GM12878 (cell line): ENCODE data around the gene BARHL1. TPM values are rescaled to one million over a fixed set of nuclear protein-coding genes. Genes with fewer than 3 reads are reported as not detected.

ENCODE experiments used
- ATAC-seq: fragments of 200-7000 bp; cut with Tn5 transposase; 3 replicates; pipeline ENCODE4 v1.9.1; 2020; ENCODE audit warnings: mild to moderate bottlenecking, moderate library complexity
- BruUV-seq: library from RNA; stranded (reverse); fragments of 400-500 nt; replicated peaks from 2 replicates; lab custom pipeline; 2021; lab: Mats Ljungman, UMichigan
- CTCF ChIA-PET: fragments of 300-600 bp; sonication (Branson Sonifier 250); formaldehyde crosslinking; extraction: SDS; loops from one replicate; lab custom pipeline; 2021; ENCODE audit warnings: inconsistent platforms; lab: Yijun Ruan, JAX
- POLR2A ChIA-PET: fragments of 350-600 bp; formaldehyde crosslinking; extraction: SDS; loops from one replicate; lab custom pipeline; 2021; ENCODE audit warnings: inconsistent platforms; lab: Charles Lee
- RAD21 ChIA-PET: fragments of 300-600 bp; sonication (Branson Sonifier 250); formaldehyde crosslinking; loops from one replicate; lab custom pipeline; 2023; ENCODE audit warnings: antibody characterized with exemption; ENCODE audit not compliant: unreplicated experiment; lab: Charles Lee
- SMC1A ChIA-PET: fragments of 300-600 bp; sonication (Branson Sonifier 250); formaldehyde crosslinking; loops from one replicate; lab custom pipeline; 2023; ENCODE audit not compliant: unreplicated experiment, uncharacterized antibody; lab: Charles Lee
- DNase-seq: peaks from one replicate; pipeline ENCODE4 v3.0.0-alpha.2; 2011; ENCODE audit warnings: low read depth, low spot score
- FAIRE-seq: peaks from 3 replicates; lab custom pipeline; 2011; peaks lifted over from hg19 to GRCh38; lab: Jason Lieb, UNC
- H2AFZ ChIP-seq: 2 replicates; pipeline ENCODE4 v1.6.0; 2011; ENCODE audit warnings: low read depth, low read length, control low read depth; ENCODE audit not compliant: control insufficient read depth
- H3K27ac ChIP-seq: 2 replicates; pipeline ENCODE4 v1.5.1; 2011; ENCODE audit warnings: control low read depth; ENCODE audit not compliant: control insufficient read depth, insufficient read depth
- H3K27me3 ChIP-seq, 2 experiments: replicated peaks in 1 of 2; 2 replicates each; pipeline versions ENCODE4 v1.6.0 to v1.6.1; 2011; ENCODE audit warnings: low read length in 1 of 2; ENCODE audit not compliant: control insufficient read depth in 2 of 2, insufficient read depth in 2 of 2
- H3K36me3 ChIP-seq, 2 experiments: 2 replicates each; pipeline ENCODE4 v1.5.1; 2011; ENCODE audit warnings: low read length in 1 of 2; ENCODE audit not compliant: control insufficient read depth in 2 of 2, insufficient read depth in 2 of 2
- H3K4me1 ChIP-seq: 2 replicates; pipeline ENCODE4 v1.6.1; 2011; ENCODE audit warnings: mild to moderate bottlenecking, low read length, moderate library complexity, mixed read lengths; ENCODE audit not compliant: control insufficient read depth, insufficient read depth
- H3K4me2 ChIP-seq: 2 replicates; pipeline ENCODE4 v1.6.0; 2011; ENCODE audit warnings: control low read depth; ENCODE audit not compliant: control insufficient read depth, insufficient read depth
- H3K4me3 ChIP-seq: fragments of 200-600 bp; sonication (generic); 2 replicates; pipeline ENCODE4 v1.5.1; 2016
- H3K79me2 ChIP-seq: 2 replicates; pipeline ENCODE4 v1.6.0; 2011; ENCODE audit warnings: low read length; ENCODE audit not compliant: control insufficient read depth, insufficient read depth
- H3K9ac ChIP-seq: 2 replicates; pipeline ENCODE4 v1.8.0; 2011; ENCODE audit warnings: low read length, control low read depth, mixed read lengths; ENCODE audit not compliant: control insufficient read depth, insufficient read depth
- H3K9me3 ChIP-seq: replicated peaks from 3 replicates; pipeline ENCODE4 v1.5.1; 2011; ENCODE audit warnings: mild to moderate bottlenecking, low read length; ENCODE audit not compliant: control insufficient read depth, insufficient read depth
- H4K20me1 ChIP-seq: 2 replicates; pipeline ENCODE4 v1.6.0; 2011; ENCODE audit not compliant: control insufficient read depth, insufficient read depth
- BCL11A ChIP-seq: IDR thresholded peaks from 2 replicates; pipeline ENCODE4 v1.6.1; 2011; ENCODE audit warnings: low read depth, low read length
- ESRRA ChIP-seq: IDR thresholded peaks from 2 replicates; pipeline ENCODE4 v1.6.1; 2012; ENCODE audit warnings: mild to moderate bottlenecking, low read length, improper control_type of control experiment
- ETV6 ChIP-seq, 2 experiments: fragments of 450-650 bp in 1 of 2; IDR thresholded peaks in 1 of 2; conservative IDR thresholded peaks in 1 of 2; 2 replicates each; pipeline ENCODE4 v1.6.1; 2014; ENCODE audit warnings: antibody characterized with exemption in 1 of 2, borderline replicate concordance in 1 of 2, low read depth in 1 of 2, mild to moderate bottlenecking in 1 of 2, moderate library complexity in 1 of 2
- GATAD2B ChIP-seq: fragments of 450-650 bp; conservative IDR thresholded peaks from 2 replicates; pipeline ENCODE4 v1.6.1; 2017; ENCODE audit warnings: low read depth, mild to moderate bottlenecking, moderate library complexity
- IKZF1 ChIP-seq: fragments of 450-650 bp; conservative IDR thresholded peaks from 2 replicates; pipeline ENCODE4 v1.6.1; 2017; ENCODE audit warnings: antibody characterized with exemption, mild to moderate bottlenecking
- IRF4 ChIP-seq: IDR thresholded peaks from 2 replicates; pipeline ENCODE4 v1.6.1; 2011; ENCODE audit warnings: low read depth, low read length
- MTA3 ChIP-seq: IDR thresholded peaks from 2 replicates; pipeline ENCODE4 v1.6.1; 2012; ENCODE audit warnings: low read length, inconsistent platforms, borderline replicate concordance
- MXI1 ChIP-seq: fragments of 150-350 bp; IDR thresholded peaks from 2 replicates; pipeline ENCODE4 v1.6.1; 2011; ENCODE audit warnings: low read depth, mild to moderate bottlenecking, inconsistent platforms, low read length, improper control_type of control experiment
- NR2C1 ChIP-seq: fragments of 450-650 bp; IDR thresholded peaks from 2 replicates; pipeline ENCODE4 v1.6.1; 2017; ENCODE audit warnings: antibody characterized with exemption, mild to moderate bottlenecking, moderate library complexity
- POU2F2 ChIP-seq: IDR thresholded peaks from 3 replicates; pipeline ENCODE4 v1.6.1; 2011; ENCODE audit warnings: low read depth, mild to moderate bottlenecking, low read length, borderline replicate concordance
- SPI1 ChIP-seq: IDR thresholded peaks from 2 replicates; pipeline ENCODE4 v1.6.1; 2011; ENCODE audit warnings: low read depth, mild to moderate bottlenecking, low read length, moderate library complexity, borderline replicate concordance; ENCODE audit not compliant: insufficient read depth
- TBL1XR1 ChIP-seq: IDR thresholded peaks from 2 replicates; pipeline ENCODE4 v1.6.1; 2012; ENCODE audit warnings: low read depth, low read length, improper control_type of control experiment
- YY1 ChIP-seq: IDR thresholded peaks from 2 replicates; pipeline ENCODE4 v1.6.1; 2011; ENCODE audit warnings: low read depth, mild to moderate bottlenecking, low read length
- WGBS: methylation state at CpG from one replicate; pipeline ENCODE4 v1.1.6; 2016; ENCODE audit warnings: low lambda C conversion rate; ENCODE audit not compliant: insufficient replicate concordance, insufficient coverage; ENCODE audit errors: missing lambda C conversion rate; 5-methylcytosine and 5-hydroxymethylcytosine counted together
- in situ Hi-C: fragments of 300-500 bp; cut with MboI; formaldehyde crosslinking; loops from 9 replicates; pipeline ENCODE4 v1.14.3; 2018; ENCODE audit warnings: mixed read lengths
- intact Hi-C: fragments of 100-400 bp; cut with micrococcal nuclease; formaldehyde crosslinking; loops from one replicate; pipeline ENCODE4 v1.14.2; 2022; ENCODE audit not compliant: unreplicated experiment
- polyA plus RNA-seq, 11 experiments: library from polyadenylated mRNA; depleted of rRNA in 4 of 11; unstranded in 6 of 11; stranded (reverse) in 5 of 11; fragments of >200 nt; fragmentation: Nextera tagmentation in 4 of 11; fragmentation: Illumina TruSeq in 1 of 11; extraction: Ambion mirVana in 4 of 11; extraction: Trizol in 1 of 11; gene quantifications; 1 replicate in 1 of 11; 2 replicates in 10 of 11; pipeline versions ENCODE4 v1.2.1 to v1.2.3, GENCODE V29; 2011 to 2016; ENCODE audit warnings: inconsistent platforms in 2 of 11, missing spikeins in 2 of 11, low read depth in 1 of 11
- total RNA-seq, 4 experiments: library from RNA; depleted of rRNA in 3 of 4; stranded (reverse); fragments of >200 nt in 3 of 4; fragmentation: Illumina TruSeq in 1 of 4; extraction: Trizol in 1 of 4; gene quantifications; 2 replicates each; pipeline versions ENCODE4 v1.2.1 to v1.2.3, GENCODE V29; 2013 to 2021
- TF ChIP-seq, protein P1 (sequence below): IDR thresholded peaks from 2 replicates; pipeline ENCODE4 v1.6.1; 2011; ENCODE audit warnings: borderline replicate concordance, low read depth, mild to moderate bottlenecking, moderate library complexity, mixed read lengths, low read length; ENCODE audit not compliant: insufficient read depth; ENCODE audit errors: extremely low read length
- TF ChIP-seq, protein P2 (sequence below), 3 experiments: IDR thresholded peaks in 2 of 3; conservative IDR thresholded peaks in 1 of 3; 2 replicates each; pipeline ENCODE4 v1.5.1; 2011; ENCODE audit warnings: low read depth in 3 of 3, low read length in 3 of 3, mild to moderate bottlenecking in 3 of 3, control low read depth in 2 of 3, moderate library complexity in 2 of 3, inconsistent platforms in 1 of 3, mixed read lengths in 1 of 3; ENCODE audit not compliant: control insufficient read depth in 2 of 3, insufficient read depth in 1 of 3; ENCODE audit errors: extremely low read depth in 1 of 3
- TF ChIP-seq, protein P3 (sequence below): IDR thresholded peaks from 2 replicates; pipeline ENCODE4 v1.6.1; 2012; ENCODE audit warnings: low read depth, low read length, improper control_type of control experiment

The BARHL1 gene
- total and polyA plus RNA-seq, 10 of the 15 experiments (the other 5 are each of a cell fraction or from before 2014, with no cell fraction given), result not detected

DNA sequence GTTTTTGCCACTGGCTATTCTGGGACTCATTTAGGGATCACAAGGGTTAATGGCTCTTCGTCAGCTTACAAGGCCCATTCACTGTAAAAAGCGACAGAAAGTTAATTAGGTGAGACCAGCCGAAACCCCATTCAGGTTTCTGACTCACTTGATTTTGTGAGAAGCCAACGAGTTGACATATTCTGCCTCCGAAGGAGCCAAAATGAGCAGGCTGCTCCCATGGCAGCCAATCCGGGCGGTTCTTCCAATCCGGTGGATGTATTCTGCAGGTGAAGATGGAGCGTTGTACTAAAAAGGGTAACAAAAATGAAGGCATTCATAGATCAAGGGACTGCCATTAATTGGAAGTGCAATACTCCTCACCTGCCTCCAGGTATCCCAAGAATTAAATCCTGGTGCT, 47.7 kb downstream of the BARHL1 start (continued):
- TF ChIP-seq NR2C1, result no peak

DNA sequence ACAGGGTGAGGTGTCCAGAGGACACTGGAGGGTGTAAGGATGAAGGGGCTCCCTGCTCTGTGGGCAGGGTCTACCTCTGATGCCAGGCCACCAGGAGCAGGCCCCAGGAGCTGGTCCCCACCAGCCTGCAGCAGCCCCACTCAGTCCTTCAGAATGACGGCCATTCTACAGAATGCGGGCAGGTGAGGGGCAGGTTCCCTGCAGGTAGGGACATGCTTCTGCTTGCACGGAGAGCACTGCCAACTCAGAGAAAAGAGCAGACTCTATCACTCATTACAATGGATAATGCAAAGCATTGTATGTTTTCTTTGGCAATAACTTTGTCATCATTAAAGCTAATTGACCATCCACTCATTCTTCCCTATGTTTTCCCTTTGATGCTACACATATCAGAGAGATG, 48.4 kb downstream of the BARHL1 start:
- no peak overlapping the region for H2AFZ ChIP-seq
- no peak overlapping the region for H3K27ac ChIP-seq
- H3K9me3 ChIP-seq, result no peaks in the 10 kb centered on the region
- intact Hi-C loops (no loop called here), in situ Hi-C loops (no loop called here)
- no peak for ATAC-seq
- RAD21 ChIA-PET, result no interaction called here
- TF ChIP-seq POU2F2, result no peak
- TF ChIP-seq MXI1, result no peak
- TF ChIP-seq, protein P1, sequence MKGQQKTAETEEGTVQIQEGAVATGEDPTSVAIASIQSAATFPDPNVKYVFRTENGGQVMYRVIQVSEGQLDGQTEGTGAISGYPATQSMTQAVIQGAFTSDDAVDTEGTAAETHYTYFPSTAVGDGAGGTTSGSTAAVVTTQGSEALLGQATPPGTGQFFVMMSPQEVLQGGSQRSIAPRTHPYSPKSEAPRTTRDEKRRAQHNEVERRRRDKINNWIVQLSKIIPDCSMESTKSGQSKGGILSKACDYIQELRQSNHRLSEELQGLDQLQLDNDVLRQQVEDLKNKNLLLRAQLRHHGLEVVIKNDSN, result no peak
- TF ChIP-seq MTA3, result no peak
- no peak for TF ChIP-seq YY1
- no peak for TF ChIP-seq BCL11A
- no peak for TF ChIP-seq IKZF1
- no peak for TF ChIP-seq SPI1
- no peak for TF ChIP-seq GATAD2B
- no peak for TF ChIP-seq TBL1XR1
- TF ChIP-seq ETV6 (conservative IDR thresholded peaks at IDR 0.05 in 1 of 2, IDR thresholded peaks at IDR 0.05 in 1 of 2; ENCODE audit: borderline replicate concordance in 1 of 2, low read depth in 1 of 2), result no peak
- TF ChIP-seq, protein P2, sequence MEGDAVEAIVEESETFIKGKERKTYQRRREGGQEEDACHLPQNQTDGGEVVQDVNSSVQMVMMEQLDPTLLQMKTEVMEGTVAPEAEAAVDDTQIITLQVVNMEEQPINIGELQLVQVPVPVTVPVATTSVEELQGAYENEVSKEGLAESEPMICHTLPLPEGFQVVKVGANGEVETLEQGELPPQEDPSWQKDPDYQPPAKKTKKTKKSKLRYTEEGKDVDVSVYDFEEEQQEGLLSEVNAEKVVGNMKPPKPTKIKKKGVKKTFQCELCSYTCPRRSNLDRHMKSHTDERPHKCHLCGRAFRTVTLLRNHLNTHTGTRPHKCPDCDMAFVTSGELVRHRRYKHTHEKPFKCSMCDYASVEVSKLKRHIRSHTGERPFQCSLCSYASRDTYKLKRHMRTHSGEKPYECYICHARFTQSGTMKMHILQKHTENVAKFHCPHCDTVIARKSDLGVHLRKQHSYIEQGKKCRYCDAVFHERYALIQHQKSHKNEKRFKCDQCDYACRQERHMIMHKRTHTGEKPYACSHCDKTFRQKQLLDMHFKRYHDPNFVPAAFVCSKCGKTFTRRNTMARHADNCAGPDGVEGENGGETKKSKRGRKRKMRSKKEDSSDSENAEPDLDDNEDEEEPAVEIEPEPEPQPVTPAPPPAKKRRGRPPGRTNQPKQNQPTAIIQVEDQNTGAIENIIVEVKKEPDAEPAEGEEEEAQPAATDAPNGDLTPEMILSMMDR (IDR thresholded peaks at IDR 0.05 in 2 of 3, conservative IDR thresholded peaks at IDR 0.05 in 1 of 3; ENCODE audit: control insufficient read depth in 2 of 3, extremely low read depth in 1 of 3, insufficient read depth in 1 of 3, low read depth in 3 of 3, low read length in 3 of 3), result no peak
- TF ChIP-seq IRF4, result no peak
- TF ChIP-seq, protein P3, sequence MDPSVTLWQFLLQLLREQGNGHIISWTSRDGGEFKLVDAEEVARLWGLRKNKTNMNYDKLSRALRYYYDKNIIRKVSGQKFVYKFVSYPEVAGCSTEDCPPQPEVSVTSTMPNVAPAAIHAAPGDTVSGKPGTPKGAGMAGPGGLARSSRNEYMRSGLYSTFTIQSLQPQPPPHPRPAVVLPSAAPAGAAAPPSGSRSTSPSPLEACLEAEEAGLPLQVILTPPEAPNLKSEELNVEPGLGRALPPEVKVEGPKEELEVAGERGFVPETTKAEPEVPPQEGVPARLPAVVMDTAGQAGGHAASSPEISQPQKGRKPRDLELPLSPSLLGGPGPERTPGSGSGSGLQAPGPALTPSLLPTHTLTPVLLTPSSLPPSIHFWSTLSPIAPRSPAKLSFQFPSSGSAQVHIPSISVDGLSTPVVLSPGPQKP, result no peak
- TF ChIP-seq ESRRA, result no peak
- H3K79me2 ChIP-seq, result no peaks in the 10 kb centered on the region
- H3K9ac ChIP-seq, result no peak overlapping the region
- CTCF ChIA-PET, result no interaction called here
- H3K4me3 ChIP-seq, result no peak overlapping the region
- BruUV-seq, result no TSS peak
- WGBS, result 94% methylated on average over 3 of the region's 3 CpGs
- FAIRE-seq, result no peak
- H4K20me1 ChIP-seq, result no peaks in the 10 kb centered on the region
- no peaks in the 10 kb centered on the region for H3K4me1 ChIP-seq
- peaks cover 12 to 26% of the 10 kb centered on the region in 2 experiments; a peak in 3 of 4 replicates for H3K36me3 ChIP-seq
- H3K4me2 ChIP-seq, result no peak overlapping the region
- no peaks in the 10 kb centered on the region for H3K27me3 ChIP-seq
- no peak for DNase-seq
- SMC1A ChIA-PET, result no interaction called here
- POLR2A ChIA-PET, result no interaction called here
